IPS-NIHi7 (cell line): Measurements from ENCODE around the gene MYLK4.
"Not testable (repeated sequence)": the region's sequence is repeated elsewhere in the genome, so short reads cannot be mapped to it uniquely, and the experiment has no call there.

Experiments used
- DNase-seq: peaks from one replicate; pipeline ENCODE4 v3.0.0; 2012; ENCODE audit warnings: mixed read lengths; ENCODE audit errors: extremely low spot score

Gene MYLK4

DNA sequence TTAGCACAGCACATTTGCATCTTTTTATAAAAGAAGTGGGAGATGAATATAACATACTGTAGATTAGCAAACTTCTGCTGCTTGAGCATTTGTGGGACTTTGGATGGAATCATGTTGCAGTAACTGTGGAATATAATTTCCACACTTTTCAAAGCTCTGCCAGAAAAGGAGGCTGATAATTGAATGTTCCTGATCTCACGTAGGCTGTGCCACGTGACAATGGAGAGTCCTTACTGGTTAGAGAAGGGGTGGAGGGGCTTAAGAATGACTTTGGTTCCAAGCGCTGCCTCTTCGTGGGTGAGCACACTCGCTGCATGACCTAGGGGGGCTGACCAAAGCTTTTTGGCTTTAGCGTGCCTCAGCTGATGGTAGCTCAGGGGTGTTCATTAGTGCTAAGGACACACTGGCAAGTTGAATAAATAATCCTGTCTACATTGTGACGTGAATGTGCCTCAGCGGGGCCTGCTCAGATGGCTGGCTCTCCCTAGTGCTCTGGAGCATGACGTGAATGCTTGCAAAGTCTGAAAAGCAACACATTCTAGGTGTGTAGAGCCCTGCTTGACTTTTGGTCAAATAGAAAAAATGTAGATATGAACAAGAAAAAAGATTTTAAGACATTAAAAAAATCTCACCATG lies 29.5 kb upstream of the MYLK4 start:
- no peak for DNase-seq

DNA sequence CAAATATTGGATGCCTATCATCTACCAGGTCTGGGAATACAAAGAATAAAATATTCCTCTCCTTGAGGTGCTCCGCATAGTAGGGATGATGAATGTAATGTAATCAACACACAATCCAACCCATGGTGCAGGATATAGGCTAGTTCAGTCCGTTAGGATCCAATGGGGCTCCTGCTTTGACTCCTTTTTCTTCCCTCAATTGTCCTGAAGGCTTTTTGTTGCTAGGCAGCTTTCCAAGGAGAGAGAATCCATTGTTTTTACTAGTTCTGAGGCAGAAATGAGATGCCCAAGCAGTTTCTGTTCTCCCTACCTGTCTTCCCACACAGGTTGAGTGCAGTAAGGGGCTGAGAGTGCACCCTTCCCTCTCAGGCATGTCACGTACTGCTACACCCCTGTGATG lies 26.5 kb upstream of the MYLK4 start:
- no peak for DNase-seq

DNA sequence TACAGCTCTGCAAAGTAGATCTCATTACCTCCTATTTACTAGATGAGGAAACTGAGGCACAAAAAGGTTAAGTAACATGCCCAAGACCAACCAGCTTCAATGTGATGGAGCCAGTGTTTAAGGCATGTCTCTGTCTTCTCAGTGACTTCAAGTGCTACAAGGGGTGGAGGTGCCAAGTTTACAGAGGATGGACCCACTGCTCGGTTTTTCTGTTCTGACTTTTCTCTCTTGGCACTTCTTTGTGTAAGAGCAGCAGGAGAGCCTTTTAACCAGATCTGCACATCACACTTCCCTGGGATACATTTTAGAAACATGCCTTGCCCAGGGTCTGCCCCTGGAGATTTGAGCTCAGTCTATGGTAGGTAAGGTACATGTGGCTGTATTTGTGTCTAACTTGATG lies 24.3 kb upstream of the MYLK4 start:
- no peak for DNase-seq

DNA sequence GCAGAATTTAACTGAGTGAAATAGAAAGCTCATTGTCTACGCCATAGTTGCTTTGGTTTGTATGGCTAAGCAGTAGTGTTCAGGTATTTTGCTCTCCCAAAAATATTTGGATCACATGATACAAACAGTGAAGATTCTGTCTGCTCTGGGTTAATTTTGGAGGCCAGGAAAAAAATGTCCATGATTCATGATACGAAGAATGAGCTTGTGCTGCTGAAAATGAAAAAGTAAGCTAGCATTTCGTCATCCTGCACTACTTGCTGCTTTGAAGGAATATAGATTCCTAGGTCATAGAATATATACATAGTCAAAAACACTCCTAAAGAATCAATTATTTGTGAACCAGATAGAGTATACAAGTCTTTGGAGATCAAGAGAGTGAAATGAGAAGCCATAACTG lies 22.7 kb upstream of the MYLK4 start:
- no peak for DNase-seq

DNA sequence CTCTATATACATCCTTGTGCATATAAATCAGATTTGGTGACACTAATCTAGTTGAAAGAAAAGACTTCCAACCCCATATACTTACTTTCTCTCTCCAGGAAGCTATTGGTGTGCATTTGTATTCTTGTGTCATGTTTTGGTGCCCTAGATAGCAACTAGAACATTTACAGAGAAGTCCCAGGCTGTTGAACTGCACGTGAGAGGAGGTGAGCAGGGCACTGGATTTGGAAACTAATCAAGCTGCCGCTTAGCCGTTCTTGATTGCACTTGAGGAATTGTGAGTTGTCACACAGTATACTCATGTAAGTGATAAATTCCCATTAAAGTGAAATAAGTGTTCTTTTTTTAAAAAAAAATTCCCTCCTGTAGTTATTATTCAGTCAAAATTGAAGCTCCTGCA lies 22.1 kb upstream of the MYLK4 start:
- no peak for DNase-seq

DNA sequence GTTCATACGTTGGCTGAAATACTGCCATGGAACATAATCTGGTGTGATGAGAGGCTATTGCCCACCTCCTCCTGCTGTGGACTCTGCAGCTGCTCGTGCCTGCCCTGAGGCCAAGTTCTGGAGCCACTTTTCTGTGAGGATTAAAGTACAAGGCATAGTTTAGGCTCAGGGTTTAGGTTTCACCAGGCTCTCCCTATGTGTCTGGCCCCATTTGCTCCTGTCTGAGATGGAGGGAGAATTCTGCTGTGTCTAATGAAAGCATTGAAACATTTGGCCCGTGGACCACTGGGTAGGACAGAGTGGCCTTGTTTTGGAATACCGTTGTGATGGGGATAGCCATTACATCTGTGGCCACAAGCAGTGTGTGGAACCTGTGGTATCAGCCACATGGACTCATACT lies 20.4 kb upstream of the MYLK4 start:
- DNase-seq: no peak

DNA sequence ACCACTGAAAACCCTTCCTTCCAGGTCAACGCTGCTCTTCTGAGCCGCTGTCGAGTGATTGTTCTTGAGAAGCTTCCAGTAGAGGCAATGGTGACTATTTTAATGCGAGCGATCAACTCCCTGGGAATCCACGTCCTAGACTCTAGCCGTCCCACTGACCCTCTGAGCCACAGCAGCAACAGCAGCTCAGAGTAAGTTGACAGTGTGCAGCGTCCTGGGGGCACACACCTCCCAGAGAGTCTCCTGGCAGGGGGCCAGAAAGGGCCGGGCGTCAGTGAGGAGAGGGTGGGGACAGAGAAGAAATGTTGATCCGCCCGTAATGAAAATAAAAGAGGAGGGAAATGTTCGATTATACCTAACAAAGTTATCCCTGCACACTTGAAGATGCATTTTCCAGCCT lies 19.4 kb upstream of the MYLK4 start:
- DNase-seq: no peak

DNA sequence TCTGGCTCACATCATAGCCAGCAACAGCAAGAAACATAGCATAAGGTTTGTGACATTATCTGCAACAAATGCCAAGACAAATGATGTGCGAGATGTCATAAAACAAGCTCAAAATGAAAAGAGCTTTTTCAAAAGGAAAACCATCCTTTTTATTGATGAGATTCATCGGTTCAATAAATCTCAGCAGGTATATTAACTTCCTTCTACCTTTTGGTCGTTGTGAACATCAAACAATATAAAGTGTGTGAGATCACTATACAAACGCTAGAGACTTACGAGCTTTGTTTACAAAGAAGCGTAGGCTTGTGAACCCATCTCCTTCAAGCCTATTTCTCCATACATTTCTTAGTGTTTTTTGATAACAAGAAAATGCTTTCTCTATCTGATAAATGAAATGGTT lies 18.0 kb upstream of the MYLK4 start:
- no peak for DNase-seq

DNA sequence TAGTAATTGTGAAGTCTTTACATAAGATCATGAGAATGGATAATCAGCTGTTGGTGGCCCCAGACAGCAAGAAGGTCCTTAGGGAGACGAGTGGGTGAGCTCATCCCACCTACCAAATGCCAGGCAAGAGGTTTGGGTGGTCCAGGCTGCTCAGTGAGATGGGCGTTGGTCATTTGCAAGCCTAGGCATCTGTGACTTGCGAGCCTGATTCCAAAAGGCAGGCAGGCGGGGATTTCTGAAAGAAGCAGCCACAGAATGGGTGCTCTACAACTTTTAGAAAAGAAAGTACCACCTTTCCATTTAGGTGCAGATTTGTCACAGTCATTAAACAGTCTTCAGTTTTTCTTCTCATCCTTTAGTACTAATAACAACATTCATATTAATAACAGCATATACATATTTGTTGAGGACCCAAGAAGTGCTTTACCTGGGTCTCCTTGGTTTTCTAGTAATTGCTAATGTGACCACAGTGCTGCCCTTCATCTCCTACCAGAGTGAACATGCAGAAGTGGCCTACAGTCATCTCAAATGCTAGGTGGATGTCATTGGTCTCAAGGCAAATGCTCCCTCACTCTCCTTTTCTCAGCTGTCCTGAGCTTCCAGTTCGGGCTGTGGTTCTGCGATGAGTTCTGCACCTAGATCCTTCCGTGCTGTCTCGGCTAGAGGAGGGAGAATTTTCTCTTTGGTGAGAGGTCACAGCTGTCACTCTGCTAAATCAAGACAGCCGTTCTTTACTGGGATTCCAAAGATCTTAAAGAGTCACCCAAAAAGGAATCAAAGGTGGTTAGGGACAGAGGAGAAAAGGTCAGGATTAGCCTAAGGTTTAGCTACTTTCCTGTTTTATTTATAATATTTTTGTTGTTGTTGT lies 17.2 kb upstream of the MYLK4 start:
- no peak for DNase-seq

DNA sequence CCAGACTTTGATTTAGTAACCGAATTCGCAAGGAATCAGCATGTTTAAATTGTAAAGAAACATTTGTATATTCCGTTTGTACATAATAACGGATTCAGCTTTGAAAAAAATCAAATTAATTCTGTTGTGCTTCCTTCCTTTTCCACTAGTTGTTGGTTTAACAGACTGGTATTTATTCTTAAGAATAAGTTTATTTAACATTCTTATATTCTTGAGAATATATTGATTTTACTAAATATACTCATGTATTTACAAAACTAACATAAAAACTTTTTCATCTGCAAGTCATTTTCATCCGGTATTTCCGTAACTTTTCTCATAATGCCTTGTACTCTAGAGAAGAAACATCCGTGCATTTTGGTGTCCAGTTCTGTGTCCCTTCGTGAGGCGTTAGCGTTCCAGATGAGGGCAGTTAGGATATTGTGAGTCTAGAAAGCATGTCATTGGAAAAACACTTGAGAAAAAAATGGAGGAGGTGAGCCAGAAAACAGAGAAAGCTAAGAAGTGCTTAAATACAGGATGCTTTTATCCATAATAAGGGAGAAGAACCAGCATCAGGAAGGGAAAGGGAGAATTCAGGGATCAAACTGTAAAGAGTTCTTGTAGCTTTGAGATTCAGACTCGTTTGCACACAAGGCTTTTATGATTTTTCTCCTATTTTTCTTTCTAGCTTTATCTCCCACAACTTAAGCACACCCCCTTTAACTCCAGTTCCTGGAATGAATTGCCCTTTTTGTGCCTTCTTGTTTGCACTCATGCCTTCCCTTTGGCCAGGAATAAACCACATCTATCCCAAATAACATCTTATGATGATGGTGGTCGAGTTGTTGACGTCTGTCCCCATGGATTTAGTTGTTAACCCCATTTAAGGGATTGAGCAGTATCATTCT lies 16.3 kb upstream of the MYLK4 start:
- DNase-seq: no peak

DNA sequence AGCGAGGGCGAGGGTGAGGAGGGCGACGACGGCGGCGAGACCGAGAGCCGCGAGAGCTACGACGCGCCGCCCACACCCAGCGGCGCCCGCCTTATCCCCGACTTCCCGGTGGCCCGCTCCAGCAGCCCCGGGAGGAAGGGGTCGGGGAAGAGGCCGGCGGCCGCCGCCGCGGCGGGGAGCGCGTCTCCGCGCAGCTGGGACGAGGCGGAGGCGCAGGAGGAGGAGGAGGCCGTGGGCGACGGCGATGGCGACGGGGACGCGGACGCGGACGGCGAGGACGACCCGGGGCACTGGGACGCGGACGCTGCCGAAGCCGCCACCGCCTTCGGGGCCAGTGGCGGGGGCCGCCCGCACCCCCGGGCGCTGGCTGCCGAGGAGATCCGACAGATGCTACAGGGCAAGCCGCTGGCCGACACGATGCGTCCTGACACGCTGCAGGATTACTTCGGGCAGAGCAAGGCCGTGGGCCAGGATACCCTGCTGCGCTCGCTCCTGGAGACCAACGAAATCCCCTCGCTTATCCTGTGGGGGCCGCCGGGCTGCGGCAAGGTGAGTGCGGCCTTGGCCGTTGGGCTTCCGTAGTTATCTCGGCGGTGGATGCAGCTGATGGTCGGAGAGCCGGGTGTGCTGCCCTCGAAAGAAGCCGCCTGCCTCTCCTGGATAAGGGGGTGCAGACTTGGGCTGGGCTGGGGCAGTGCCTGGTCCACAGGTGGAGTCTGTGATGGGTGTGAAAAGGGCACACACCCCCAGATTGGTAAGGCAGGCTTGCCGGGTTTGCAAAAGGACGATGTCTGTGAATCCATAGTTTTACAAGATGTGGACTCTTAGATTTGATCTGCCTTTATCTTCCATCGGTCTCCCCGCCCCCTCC lies 15.4 kb upstream of the MYLK4 start:
- DNase-seq: peak; percentile 56

DNA sequence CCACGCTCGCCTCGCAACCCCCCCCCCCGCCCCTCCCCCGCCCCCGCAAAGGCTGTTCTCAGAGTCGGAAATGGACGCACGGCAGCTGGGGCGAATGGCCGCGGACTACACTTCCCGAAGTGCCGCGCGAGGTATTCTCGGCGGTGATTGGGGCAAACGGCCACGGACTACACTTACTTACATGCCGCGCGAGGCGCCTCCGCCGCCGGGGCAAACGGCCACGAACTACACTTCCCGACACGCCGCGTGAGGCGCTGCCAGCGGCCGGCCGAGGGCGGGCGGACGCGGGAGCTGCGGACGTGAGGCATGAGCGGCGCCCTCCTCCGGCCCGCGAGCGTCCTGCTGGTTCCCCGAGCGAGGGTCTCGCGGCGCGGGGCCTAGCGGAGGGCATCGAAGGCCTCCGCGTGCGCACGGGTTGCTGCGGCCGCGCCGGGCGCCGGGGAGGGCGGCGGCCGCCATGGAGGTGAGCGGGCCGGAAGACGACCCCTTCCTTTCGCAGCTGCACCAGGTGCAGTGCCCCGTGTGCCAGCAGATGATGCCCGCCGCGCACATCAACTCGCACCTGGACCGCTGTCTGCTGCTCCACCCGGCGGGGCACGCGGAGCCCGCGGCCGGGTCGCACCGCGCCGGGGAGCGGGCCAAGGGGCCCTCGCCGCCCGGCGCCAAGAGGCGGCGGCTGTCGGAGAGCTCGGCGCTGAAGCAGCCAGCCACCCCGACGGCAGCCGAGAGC lies 14.6 kb upstream of the MYLK4 start, which contains the start of gene WRNIP1:
TSS of gene WRNIP1 (plus strand) at position 228 of the 730 bp plus-strand sequence. CDS start at position 458, 230 bp downstream.
- peak; percentile 95 for DNase-seq

DNA sequence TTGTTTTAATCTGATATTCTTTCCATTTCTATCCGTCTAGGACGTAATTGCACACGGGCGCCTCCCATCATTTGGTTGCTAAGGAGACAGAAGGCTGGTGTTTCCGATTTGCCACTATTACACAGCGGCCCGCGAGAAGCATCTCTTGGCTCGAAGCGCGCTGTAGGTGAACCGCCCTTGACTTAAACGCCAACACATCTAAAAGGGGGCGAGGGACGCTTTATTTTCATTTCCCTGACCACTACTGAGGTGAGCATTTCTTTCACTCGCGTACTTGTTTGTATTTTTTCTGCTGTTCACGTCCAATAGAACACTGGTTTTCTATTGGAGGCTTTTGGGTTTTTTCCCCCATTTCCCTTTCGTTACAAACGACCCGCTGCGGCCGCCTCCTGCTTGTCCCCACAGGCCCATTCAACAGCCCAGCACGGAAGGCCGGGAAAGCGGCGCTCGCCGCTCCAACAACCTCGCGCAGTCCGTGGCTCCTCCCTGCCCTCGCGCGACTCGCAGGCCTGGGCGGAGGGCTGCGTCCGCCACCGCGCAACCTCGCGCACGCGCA lies 14.0 kb upstream of the MYLK4 start:
- peak; percentile 33 for DNase-seq

DNA sequence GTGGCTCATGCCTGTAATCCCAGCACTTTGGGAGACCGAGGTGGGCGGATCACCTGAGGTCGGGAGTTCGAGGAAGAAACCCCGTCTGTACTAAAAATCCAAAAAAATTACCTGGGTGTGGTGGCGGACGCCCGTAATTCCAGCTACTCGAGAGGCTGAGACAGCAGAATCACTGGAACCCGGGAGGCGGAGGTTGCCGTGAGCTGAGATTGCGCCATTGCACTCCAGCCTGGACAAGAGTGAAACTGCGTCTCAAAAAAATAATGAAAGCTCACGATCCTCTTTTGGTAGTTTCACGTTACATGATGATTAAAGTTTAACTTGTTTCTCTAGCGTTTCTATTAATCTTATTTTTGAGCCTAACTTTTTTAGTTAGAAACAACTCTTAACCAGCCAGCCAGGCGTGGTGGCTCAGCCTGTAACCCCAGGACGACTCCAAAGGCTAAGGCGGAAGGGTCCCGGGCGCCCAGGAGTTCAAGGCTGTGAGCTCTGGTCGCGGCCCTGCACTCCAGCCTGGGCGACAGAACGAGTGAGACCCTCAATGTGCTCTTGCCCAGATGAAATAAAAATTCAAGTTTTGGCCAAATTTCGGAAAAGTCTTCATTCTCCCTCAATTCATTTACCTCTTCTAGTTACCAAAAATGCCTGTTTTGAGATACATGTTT lies 13.3 kb upstream of the MYLK4 start:
- DNase-seq: no peak

DNA sequence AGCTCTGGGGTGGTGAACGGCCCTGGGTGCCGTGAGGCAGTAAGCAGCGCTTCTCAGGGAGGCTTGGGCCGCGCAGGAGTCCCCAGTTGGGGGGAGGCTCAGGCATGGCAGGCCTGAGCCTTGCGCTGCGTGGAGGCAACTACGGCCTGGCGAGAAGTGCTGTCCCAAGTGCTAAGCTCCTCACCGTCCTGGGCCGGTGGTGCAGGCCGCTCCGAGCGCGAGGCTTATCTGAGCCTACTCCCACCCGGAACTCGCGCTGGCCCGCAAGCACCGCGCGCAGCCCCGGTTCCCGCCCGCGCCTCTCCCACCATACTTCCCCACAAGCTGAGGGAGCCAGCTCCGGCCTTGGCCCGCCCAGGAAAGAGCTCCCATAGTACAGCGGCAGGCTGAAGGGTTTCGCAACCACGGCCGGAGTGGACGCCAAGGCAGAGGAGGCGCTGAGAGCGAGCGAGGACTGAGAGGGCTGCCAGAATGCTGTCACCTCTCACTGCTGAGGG lies 12.7 kb upstream of the MYLK4 start:
- DNase-seq: no peak

DNA sequence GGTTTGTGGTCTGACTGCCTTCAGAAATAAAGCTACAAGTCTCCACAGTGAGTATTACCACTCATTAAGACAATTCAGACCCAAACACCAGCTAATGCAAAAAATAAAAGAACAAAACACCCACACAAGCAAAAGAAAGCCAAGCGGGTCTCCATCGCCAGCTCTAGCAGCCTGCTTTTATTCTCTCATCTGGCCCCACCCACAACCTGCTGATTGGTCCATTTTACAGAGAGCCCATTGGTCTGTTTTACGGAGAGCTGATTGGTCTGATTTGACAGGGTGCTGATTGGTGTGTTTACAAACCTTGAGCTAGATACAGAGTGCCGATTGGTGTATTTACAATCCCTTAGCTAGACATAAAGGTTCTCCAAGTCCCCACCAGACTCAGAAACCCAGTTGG lies 12.1 kb upstream of the MYLK4 start:
- not testable (repeated sequence) for DNase-seq

DNA sequence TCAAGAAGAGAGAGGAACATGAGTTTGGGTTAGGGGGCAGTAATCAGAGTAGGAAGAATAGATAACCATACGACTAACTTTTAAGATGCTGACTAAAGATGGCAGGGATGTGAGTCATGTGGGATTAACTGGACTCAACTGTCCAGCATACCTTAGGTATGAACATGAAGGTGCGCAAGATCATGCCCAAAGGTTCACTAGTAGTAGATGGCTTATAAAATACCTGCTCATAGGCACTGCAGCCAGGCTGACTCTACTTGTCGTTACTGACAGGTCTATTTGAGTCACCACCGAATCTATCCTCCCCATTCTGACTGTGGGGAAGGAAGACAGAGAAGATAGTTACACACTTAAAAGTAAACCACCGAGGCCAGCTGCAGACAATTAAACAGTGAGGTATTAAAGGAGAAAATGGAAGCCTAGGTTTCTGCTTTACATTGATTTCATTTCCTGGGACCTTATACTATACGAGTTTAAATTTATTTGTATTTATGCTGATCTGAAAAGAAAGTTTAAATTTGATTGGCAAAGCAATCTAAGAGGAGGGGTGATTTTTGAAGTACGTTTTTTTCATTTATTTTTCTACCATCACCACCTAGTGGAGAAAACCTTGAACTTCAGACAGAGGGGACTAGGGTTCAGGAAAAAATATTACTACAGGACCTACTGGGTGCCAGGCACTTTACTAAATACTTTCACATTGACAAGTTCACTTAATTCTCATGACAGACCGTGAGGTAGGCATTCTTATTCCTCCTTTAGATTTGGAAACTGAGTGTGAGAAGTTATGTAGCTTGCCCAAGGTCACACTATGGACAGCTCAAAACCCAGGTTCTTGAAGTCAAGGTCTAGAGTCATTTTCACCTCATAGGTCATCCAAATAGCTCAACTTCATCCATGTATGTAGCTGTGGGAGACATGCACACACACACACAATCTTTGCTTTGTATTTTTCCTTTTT lies 10.4 kb upstream of the MYLK4 start:
- DNase-seq: no peak

DNA sequence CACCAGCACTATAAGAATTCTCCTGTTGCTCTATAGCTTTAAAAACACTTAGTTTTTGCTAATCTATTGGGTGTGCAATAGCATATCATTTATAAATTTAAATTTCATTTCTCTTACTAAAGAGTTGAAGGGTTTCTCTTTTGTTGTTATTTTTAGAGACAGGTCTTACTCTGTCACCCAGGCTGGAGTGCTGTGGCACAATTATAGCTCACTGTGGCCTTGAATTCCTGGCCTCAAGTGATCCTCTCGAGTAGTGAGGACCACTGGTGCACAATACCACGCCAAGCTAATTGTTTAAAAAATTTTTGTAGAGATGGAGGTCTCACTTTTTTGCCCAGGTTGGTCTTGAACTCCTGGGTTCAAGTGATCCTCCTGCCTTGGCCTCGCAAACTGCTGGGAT lies 8.3 kb upstream of the MYLK4 start:
- no peak for DNase-seq
